Jurkat, Clone E6-1 (cell line): ENCODE measurements around the gene GMPPB.

Experiments
- DNase-seq: peaks from one replicate; pipeline ENCODE4 v3.0.0-alpha.2; 2011; ENCODE audit warnings: low read depth, low spot score
- H3K4me3 ChIP-seq: 2 replicates; pipeline ENCODE4 v1.5.1; 2011; ENCODE audit warnings: mild to moderate bottlenecking, low read length, control low read depth, moderate library complexity

GMPPB gene

GRCh38 chr3:49681543-49681942 lies 42.2 kb downstream of the GMPPB start:
- DNase-seq: no peak
- no peak overlapping the region for H3K4me3 ChIP-seq

DNA sequence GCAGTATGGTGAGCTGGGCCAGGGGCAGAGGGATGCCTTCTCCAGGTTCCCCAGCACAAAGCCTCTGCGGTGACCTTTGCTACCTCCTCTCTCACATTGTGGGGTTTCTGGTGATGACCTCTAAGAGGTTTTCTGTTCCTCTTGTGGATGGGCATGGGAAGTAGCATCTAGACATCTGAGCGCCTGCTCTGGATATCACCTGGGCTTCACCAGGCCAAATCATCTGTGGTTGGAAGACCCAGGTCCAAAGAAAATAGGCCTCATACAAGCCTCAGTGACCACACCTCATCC lies 42.6 kb downstream of the GMPPB start:
- H3K4me3 ChIP-seq: no peak overlapping the region
- DNase-seq: no peak

- no peak for DNase-seq
- H3K4me3 ChIP-seq: no peak overlapping the region
These were observed 43.1 kb downstream of the GMPPB start for GRCh38 chr3:49680493-49681231.

DNA sequence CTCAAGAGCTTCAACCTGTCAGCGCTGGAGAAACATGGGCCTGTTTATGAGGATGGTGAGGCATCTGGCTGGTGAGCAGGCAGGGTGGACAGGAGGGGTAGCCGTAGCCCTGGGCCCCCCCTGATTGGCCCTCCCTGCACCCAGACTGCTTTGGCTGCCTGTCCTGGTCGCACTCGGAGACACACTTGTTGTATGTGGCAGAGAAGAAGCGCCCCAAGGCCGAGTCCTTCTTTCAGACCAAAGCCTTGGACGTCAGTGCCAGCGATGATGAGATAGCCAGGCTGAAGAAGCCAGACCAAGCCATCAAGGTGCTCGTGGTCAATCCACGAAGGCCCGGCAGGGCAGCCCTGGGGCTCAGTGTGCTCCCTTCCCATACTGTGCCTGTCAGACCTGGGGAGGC lies 47.8 kb downstream of the GMPPB start:
- no peak for DNase-seq
- H3K4me3 ChIP-seq: no peak overlapping the region

GRCh38 chr3:49674497-49674983 lies 49.2 kb downstream of the GMPPB start:
- no peak for DNase-seq
- H3K4me3 ChIP-seq: peak overlapping the region; percentile 92

DNA sequence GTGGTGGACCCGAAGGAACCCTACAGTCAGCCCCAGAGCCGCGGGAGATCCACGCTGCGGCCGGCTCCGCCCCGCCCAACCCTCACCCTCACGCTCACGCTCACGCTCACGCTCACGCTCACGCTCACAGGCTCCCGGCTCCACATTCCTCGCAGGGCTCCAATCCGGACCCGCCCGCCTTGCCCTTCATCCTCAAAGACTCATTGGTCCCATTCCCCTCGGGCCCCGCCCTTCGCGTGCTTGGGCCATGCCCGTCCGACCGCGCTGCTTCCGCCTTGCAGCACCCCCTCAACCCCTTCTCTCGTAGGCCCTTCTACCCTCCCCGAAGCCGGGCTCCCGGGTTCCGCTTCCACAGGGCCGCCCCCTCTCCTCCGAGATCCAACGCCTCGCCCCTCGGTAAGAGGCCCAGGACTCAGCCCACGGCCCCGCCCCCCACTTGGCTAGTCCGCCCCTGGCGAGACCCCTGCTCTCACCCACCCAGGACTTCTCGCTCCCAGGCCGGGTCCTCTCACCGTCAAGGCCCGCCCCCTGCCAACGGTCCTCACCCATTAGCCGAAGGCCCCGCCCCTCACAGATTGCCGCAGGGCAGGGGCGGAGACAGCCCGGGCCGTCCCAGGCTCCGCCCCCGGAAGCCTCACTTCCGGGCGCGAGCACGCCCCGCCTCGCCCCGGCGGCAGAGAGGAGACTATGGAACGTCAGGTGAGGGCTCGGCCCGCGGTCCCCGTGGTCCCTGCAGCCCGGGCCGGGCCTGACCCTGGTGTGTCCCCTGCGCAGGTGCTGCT lies 49.8 kb downstream of the GMPPB start, which contains the start of gene APEH:
APEH (plus strand) TSS at position 637 of the 782 bp plus-strand sequence; CDS start at position 688, 51 bp downstream.
- peak; percentile 98 for DNase-seq

DNA sequence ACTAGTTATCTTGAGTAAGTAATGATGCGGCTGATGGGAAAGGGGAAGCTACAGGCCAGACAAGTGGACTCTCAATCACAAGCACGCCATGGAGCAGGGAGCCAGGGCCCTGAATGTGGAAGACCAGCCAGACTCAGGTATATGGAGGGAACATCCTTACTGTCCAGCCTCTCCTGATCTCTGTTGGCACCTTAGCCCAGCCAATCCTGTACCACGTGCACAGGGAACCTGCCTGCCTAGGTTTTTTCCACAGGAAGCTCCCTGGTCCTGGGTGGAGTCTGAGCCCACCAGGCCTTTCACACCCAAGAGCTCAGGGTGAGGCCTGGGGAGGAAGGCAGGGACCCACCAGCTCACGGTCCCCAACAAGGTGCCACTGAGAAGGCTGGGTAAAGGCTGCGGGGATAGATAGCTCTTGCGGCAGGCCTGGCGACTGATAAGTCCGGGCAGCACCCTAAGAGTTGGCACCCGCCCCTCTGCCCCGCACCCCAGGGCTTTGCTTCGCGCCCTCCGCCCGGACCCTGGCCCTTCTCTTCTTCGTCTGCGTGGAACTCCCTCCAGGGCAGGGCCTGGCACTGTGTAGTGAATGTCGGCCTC lies 50.5 kb downstream of the GMPPB start:
- no peak for DNase-seq
- H3K4me3 ChIP-seq: peak overlapping the region; percentile 92

More for the DNA sequence above, 49.8 kb downstream of the GMPPB start, which contains the start of gene APEH:
- peak within 1 kb of the TSS; percentile 92 for H3K4me3 ChIP-seq

- peak; percentile 63 for DNase-seq
- H3K4me3 ChIP-seq: no peak overlapping the region
These were observed 52.2 kb downstream of the GMPPB start for GRCh38 chr3:49671291-49672288.

DNA sequence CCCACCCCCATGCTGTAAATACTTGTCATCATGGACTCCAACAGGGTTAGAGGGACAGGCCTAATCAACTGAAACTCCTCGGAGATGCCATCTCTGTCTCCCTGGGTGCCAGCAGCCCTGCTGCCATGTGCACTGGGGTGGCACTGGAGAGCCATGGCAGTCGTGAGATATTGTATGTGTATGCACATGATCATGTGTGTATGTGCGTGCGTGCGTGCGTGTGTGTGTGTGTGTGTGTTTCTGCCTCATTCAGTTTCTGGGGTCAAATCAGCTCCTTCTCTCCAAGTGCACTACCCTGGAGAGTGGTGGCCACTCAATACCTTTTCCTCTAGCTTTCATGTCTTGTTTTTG lies 52.8 kb downstream of the GMPPB start:
- H3K4me3 ChIP-seq: no peak overlapping the region
- no peak for DNase-seq
